ENCODE data around the gene EMILIN2. TPM values are rescaled to one million over a fixed set of nuclear protein-coding genes. Genes with fewer than 3 reads are reported as not detected.
A peak's percentile ranks its signal among the peaks of the same experiment; 100 is the strongest.

Gene EMILIN2
- total and polyA plus RNA-seq, 2 of the 8 experiments (the other 6 are each of a cell fraction or from before 2014, with no cell fraction given), result 6.0 to 7.5 TPM

- no peak overlapping the region for H3K27ac ChIP-seq (ENCODE audit: low read depth, low read length)
- H3K4me2 ChIP-seq (ENCODE audit: insufficient read depth in 1 of 2, low read depth in 2 of 2, low read length in 2 of 2), result no peak overlapping the region
- H2BK20ac ChIP-seq (ENCODE audit: low read length), result no peak overlapping the region
- H3K4ac ChIP-seq (replicated peaks; ENCODE audit: insufficient read length, low read depth, low read length), result no peak overlapping the region
- no peaks in the 10 kb centered on the region for H3K79me2 ChIP-seq (ENCODE audit: control insufficient read depth in 1 of 2, insufficient read depth in 2 of 2, low read length in 2 of 2)
- H4K91ac ChIP-seq (replicated peaks; ENCODE audit: insufficient read length, low read length), result no peak overlapping the region
- no peak overlapping the region for H3K14ac ChIP-seq (ENCODE audit: insufficient read length)
- H3K27me3 ChIP-seq (replicated peaks in 1 of 4; ENCODE audit: control insufficient read depth in 3 of 4, extremely low read depth in 1 of 4, insufficient read depth in 3 of 4, low read length in 3 of 4), result no peaks in the 10 kb centered on the region
- H2BK15ac ChIP-seq (ENCODE audit: low read length), result no peak overlapping the region
- no peak for FAIRE-seq
- no peak overlapping the region for H2AFZ ChIP-seq (ENCODE audit: low read length)
- H3K18ac ChIP-seq (ENCODE audit: extremely low read depth, low read length), result no peak overlapping the region
- no peak overlapping the region for H2BK5ac ChIP-seq (ENCODE audit: low read depth, low read length)
- no peak overlapping the region for H4K8ac ChIP-seq (ENCODE audit: extremely low read depth, insufficient read depth, low read length)
- ChIA-PET CTCF (ENCODE audit: partially characterized antibody) (interaction anchor here (0.6 to 1.3 kb wide), 3 partner anchors 157 to 323 kb away, joined by 3 to 4 read pairs (median 4); no protein-coding TSS in a partner anchor), POLR2A (ENCODE audit: partially characterized antibody) (no interaction called here)
- H3K9ac ChIP-seq (replicated peaks in 1 of 4; ENCODE audit: extremely low read depth in 1 of 4, low read depth in 3 of 4, low read length in 3 of 4), result no peak overlapping the region; a peak in 1 of 7 replicates
- WGBS, 2 experiments (ENCODE audit: extremely low coverage in 1 of 2, insufficient coverage in 1 of 2, insufficient read length in 1 of 2, insufficient replicate concordance in 2 of 2, low coverage in 1 of 2, low lambda C conversion rate in 2 of 2, missing lambda C conversion rate in 1 of 2), result 97% methylated on average over 6 of the region's 6 CpGs; no CpG with 5 or more reads in 1 of the 2 experiments
- H3K4me3 ChIP-seq (ENCODE audit: extremely low read depth in 1 of 4, insufficient read depth in 2 of 4, low read depth in 3 of 4, low read length in 4 of 4), result no peak overlapping the region
- H2AK5ac ChIP-seq (ENCODE audit: low read depth, low read length), result no peak overlapping the region
- no peak overlapping the region for H2BK120ac ChIP-seq (replicated peaks; ENCODE audit: low read depth, low read length)
- no peak overlapping the region for H4K5ac ChIP-seq (ENCODE audit: insufficient read length, low read depth, low read length)
- no peaks in the 10 kb centered on the region; the same call in 1 of the 2 replicates for H3K79me1 ChIP-seq (ENCODE audit: low read depth, low read length)
- no peaks in the 10 kb centered on the region for H3K9me3 ChIP-seq (ENCODE audit: insufficient read depth in 2 of 2, low read depth in 1 of 2, low read length in 1 of 2)
- no peak overlapping the region for H3K23ac ChIP-seq (ENCODE audit: insufficient read length)
- no peak overlapping the region for H3K56ac ChIP-seq (replicated peaks; ENCODE audit: insufficient read length, low read depth, low read length)
- no peak overlapping the region for H2BK12ac ChIP-seq (ENCODE audit: low read depth, low read length)
- H3K4me1 ChIP-seq (replicated peaks in 1 of 4; ENCODE audit: control insufficient read depth in 3 of 4, insufficient read depth in 4 of 4, low read length in 3 of 4), result no peaks in the 10 kb centered on the region
- H4K20me1 ChIP-seq (replicated peaks in 1 of 2; ENCODE audit: control insufficient read depth in 1 of 2, insufficient read depth in 2 of 2, low read length in 2 of 2), result no peaks in the 10 kb centered on the region
- H3K36me3 ChIP-seq (ENCODE audit: control insufficient read depth in 2 of 4, insufficient read depth in 4 of 4, low read length in 3 of 4), result peaks cover 6 to 36% (median 22%) of the 10 kb centered on the region in 4 experiments
- DNase-seq (ENCODE audit: low read depth in 1 of 2, low spot score in 2 of 2), result no peak
- no peaks in the 10 kb centered on the region for H3K23me2 ChIP-seq (ENCODE audit: low read depth, low read length)
- TF ChIP-seq SAP30 (IDR thresholded peaks at IDR 0.05; ENCODE audit: insufficient read depth, insufficient replicate concordance, low read length) (no peak), E2F6 (IDR thresholded peaks at IDR 0.05) (peak; percentile 27; the same call in 1 of the 2 replicates), CHD1 (IDR thresholded peaks at IDR 0.05; ENCODE audit: low read depth, low read length) (no peak)
Measured at GRCh38 chr18:2923464-2923863, 76.7 kb downstream of the EMILIN2 start.
